Umbilical cord (tissue), 2 donors: ENCODE data around the gene CDH13. TPM values are rescaled to one million over a fixed set of nuclear protein-coding genes. Genes with fewer than 3 reads are reported as not detected.

Experiments used
- DNase-seq: peaks from one replicate; pipeline ENCODE4 v3.0.0-alpha.2; 2015; ENCODE audit warnings: low spot score
- total RNA-seq: library from RNA; depleted of rRNA; stranded (reverse); fragments of >200 nt; gene quantifications from one replicate; pipeline ENCODE4 v1.2.3, GENCODE V29; 2014; ENCODE audit warnings: low replicate concordance; ENCODE audit not compliant: insufficient read depth

The CDH13 gene
- total RNA-seq, 1 donor from 2014 or later: 6.7 TPM

DNA sequence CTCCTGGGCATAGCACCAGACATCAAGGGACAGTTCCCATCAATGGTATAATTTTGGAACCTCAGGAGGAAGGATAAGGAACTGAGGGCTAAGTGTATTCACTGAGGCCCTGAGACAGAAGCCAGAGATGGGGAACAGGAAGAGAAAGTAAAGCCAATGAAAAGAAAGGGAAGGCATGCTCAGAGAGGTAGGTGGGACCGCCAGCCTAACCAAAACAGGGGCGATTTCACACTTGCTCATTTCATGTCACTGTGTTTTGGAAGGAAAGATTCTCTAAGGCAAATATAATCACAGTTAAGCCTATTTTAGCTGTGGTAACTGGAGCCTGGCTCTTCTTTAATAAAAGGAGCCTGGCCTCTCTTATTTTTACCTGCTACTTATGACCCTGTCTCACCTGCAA lies 411.1 kb downstream of the CDH13 start:
- no peak for DNase-seq

DNA sequence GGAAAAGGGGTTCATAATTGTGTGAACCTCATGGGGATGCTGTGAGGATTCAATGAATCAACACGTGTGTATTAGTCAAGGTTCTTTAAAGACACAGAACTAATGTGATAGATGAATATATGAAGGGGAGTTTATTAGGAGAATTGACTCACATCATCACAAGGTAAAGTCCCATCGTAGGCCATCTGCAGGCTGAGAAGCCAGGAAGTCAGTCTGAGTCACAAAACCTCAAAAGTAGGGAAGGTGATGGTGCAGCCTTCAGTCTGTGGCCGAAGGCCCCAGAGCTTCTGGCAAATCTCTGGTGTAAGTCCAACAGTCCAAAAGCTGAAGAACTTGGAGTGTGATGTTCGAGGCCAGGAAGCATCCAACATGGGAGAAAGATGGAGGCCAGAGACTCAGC lies 413.4 kb downstream of the CDH13 start:
- DNase-seq: no peak

DNA sequence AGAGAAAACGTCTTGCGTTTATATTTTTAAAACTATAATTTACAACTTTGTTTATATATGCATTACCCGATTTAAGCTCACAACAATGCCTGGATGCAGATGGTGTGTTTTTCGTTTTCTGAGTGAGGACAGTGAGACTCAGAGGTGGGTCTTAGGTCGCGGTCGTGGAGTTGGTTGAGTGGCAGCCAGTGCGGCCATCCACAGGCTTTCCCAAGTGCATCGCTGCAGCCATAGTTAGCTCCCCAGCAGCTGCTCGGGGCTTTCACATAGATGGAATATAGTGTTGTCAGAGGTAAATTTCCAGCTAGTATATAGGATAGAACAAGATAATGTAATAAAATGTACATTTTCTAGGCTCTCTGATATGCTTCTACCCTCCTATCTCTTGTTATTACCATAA lies 417.8 kb downstream of the CDH13 start:
- DNase-seq: no peak

DNA sequence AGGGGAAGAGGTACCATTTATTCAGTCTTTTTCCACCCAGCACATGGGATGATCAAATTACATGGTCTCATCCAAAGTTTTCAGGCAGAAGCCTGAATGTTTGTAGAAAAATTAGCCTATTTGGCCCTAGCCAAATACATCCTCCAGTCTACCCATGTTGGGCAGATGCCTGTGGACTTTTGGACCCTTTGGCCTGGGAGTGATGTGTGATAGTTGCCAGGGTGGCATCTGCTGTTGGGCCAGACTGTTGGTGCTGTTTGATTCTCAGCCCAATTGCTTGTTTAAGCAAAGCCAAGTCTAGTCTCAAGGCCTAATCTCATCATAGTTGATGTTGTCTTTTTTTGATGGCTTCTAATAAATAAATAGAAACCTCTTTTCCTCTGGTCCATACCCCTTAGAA lies 419.0 kb downstream of the CDH13 start:
- no peak for DNase-seq

DNA sequence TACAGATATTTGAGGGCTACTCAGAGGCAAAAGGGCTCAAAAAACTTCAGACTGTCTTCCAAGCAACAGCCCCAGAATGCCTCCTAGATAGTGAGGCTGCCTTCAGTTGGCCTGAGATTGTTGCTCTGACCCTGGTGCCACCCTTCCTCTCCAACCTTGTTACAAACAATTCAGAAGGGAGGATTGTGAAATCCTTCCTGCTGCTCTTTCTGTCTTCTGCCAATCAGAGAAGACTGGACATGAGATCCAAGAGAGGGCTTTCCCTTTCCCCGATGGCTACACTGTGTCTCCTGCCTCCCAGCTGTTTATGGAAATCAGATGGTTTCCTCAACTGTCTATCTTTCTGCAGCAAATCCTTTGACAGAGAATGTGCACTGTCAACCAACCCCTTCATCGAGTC lies 419.9 kb downstream of the CDH13 start:
- no peak for DNase-seq

DNA sequence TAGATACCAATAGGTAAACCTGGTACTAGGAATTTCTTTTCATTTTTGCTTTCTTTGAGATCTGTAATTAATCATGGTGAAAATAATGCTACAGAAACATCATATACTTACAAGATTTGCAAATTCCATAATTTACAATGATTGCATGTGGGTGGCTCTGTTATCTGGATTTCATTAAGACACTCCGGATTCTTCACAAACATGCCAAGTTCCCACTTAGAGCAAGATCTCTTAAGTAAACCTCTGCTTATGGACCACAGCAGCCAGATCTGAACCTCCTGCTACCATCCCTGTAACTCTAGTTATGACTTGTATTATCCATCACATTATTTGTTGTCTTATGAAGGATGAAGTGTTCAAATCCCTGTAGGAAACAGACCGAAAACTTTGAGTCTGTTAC lies 424.7 kb downstream of the CDH13 start:
- no peak for DNase-seq

DNA sequence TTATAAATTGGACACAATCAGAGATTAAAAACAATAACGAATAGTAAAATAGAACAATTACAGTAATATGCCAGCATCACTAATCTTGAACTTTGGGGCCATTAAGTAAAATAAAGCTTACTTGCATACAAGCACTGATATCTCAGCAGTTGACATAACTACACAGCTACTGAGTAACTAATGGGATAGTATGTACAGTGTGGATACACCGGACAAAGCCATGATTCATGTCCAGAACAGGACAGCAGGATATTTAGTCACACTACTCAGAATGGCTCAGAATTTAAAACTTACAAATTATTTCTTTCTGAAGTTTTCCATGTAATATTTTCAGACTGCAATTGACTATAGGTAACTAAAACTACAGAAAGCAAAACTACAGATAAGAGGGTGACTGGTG lies 427.5 kb downstream of the CDH13 start:
- DNase-seq: no peak

DNA sequence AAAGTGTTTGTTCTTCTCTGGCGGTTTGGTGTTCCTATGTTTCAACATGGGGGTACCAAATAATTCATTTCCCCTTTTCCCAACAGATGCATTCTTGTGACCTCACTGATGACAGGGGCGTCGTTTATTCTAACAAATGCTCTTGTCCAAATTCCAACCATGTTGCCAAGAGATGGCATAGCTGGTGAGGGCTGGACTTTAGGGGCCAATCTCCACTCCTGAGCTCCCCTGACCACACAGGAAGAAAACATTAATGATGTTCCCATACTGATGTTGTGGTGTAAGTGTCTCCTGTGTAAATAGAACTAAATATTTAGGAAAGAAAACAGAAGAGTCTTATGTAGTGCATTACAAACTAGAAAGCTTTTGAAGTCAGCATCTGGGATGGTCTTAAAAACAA lies 431.6 kb downstream of the CDH13 start:
- DNase-seq: no peak

DNA sequence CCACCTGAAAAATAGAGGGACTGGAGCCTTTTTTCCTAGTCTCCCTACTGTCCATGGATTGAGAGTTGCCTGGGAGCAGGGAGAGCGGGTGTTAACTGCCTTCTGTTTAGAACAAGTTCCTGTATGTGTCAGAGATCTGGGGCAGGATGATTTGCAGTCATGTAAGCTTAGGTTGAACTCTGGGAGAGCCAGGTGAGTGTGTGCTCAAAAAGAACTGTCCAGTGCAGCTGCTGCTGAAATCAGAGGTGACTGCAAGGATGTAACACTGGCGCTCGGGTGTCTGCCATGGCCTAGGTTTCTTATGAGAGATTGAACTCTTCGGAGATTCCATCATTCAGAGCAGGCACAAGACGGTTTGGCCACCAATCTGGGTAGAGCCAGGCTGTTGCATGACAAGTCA lies 432.5 kb downstream of the CDH13 start:
- no peak for DNase-seq

DNA sequence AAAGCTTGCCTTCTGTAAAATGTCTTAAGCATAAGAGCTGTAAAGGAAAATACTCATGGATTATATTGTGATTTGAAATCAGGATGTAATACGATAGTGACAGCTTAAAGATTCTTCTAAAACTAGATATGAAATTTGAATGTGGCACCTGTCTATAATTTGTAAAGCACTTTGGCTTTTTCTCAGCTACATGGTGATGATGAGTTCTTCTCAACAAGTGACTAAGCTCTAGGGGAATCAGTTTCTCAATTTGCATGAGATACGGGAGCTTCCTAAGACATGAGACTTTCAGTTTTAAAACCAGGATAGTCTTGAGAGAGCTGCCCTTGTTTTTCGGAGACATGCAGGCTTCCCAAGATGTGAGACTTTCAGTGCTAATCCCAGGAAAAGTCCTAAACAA lies 439.2 kb downstream of the CDH13 start:
- no peak for DNase-seq

DNA sequence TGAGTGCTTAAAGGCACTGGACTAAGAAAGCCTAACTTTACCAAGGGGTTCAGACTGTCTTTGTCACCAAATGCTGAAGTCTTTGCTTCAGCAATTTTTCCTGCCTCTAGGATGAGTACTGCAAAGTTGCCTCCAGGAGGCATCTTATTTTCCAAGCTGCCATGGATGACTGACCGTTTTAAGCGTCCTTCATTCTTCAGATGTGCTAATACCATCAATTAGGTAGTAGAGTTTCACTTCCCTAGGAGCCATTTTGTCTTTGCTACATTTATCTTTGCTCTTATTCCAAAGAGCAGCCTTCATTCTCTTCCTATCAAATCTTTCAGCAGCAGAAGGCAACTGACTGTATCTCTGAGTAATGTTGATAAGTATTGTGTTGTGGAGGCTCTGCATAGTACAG lies 440.1 kb downstream of the CDH13 start:
- DNase-seq: no peak

DNA sequence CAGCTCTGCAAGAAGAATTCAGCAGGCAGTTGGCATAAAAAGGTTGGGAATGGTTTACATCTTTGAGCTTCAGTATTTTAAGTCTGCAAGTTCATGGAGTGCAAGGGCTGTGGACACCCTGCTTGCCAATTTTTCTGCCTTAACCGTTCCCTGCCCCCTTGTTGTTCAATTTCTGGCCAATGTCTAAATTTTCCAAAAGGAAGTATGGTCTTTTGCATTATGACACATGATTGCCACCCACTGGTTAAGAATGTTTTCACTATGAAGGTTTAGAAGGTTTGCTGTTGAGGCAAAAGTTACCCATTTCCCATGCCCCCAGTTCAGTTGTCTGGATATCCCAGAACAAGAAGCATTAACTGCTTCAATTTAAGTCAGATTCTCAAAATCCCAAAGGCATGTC lies 441.9 kb downstream of the CDH13 start:
- DNase-seq: no peak

DNA sequence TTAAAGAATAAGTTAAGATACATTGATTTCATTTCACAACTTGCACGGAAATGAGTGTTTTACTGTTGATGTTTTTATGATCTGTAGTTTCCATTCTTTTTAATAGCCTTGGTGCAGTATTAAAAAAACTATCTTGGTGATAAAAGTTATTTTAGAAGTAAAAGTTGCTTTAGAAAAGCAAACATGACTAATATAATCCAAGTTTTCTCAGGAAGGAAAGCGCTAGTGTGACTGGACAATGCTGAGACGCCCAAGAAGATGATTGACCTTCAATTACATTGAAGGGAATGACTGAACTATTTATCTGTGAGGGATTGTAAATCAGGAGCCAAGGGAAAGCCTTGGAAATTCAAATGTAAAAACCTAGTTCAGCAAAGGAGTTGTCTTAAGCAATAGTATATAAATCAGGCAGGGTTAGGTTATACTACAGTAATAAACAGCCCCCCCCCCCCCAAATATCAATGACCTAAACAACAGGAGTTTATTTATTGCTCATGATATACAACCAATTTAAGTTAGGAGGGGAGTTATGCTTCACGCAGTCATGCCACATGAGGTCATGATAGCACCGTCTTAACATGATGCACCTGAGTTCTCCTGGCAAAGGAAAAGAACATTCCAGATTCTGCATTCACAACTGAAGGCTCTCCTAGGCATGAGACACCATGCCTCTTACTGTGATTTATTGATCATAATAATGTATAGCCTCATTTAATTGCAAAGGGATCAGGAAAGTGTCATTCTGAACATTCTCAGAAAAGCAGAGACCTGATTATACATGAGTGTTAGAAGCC lies 443.8 kb downstream of the CDH13 start:
- no peak for DNase-seq

DNA sequence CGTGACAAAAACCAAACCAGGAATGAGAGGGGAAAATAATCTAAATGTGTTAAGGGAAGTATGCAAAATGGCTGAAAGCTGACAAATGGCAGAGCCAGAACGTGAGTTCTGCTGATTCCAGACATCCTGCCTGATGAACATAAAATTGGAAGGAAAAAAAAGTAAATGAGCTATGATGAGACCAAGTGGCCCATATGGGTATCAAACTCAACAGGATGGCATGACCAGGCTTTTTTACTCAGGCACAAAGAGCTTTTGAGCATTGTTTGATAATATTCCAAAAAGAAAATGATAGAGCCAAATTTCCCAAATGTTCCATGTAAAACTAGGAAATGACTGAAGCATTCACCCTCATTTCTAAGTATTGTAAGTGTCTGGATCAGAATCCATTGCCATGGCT lies 449.2 kb downstream of the CDH13 start:
- DNase-seq: no peak

DNA sequence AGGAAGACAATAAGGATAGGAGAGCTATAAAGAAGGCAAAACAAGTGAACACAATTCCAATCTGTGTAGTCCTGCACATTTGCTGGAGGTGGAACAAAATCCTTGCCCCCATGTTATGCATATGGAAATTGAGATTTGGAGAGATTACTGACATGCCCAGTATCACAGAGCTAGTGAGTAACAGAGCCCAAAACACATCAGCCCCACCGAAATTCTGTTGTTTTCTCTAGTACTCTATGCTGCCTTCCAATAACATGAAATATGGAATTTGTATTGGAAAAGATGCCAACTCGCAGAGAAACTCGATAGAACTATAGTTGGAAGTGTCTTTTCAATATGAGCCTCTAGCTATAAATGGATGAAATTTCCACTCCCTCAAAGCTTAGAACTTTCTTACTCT lies 456.6 kb downstream of the CDH13 start:
- no peak for DNase-seq

DNA sequence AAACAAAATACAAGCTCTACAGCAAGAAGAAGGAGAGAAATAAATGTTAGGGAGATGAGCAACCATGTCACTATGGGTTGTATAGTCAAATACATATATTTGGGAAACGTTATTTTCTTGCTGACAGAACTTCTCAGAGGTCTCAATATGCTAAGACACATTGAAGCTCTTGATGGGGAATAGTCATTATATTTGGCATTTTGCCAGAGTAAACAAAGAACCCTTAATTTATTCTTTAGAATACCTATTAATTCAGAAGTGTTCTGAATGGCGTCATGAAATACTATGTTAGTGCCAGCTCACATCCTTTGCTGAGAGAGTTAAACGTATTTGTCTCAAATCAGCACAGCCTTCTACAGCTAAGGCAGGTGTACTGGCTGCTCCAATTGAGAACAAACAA lies 458.9 kb downstream of the CDH13 start:
- DNase-seq: no peak

DNA sequence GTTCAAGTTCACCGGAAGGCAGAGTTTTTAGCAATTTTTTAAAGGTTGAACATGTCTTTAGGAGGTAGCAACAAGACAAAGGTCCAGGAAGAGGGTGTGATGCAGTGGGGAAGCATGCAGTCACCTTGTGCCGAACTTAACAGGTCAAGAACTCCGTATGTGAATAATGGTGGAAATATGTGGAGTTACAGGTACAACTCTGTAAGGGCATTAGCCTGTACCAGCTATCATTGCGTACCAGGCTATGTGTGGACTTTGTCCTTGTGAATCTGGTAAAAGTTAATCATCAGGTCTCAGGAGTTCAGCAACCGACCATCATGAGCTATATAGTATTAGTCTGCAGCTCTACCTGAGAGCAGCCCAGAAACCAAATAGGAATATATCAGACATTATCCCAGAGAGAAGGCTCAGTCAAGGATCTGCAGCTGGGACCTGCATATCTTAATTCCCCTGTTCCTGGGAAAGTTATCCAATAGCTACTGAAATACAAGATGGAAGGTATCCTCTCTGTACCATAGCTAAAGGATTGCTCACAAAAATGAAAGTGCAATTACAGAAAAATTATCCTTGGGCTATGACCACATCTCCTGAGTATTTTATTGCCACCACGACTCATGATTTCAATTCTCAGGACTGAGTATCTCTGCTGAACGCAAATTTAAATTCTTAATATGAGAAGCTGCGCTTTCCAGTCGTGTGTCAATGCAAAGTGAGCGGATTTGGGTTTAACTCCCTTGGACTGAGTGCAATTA lies 469.3 kb downstream of the CDH13 start:
- DNase-seq: no peak

DNA sequence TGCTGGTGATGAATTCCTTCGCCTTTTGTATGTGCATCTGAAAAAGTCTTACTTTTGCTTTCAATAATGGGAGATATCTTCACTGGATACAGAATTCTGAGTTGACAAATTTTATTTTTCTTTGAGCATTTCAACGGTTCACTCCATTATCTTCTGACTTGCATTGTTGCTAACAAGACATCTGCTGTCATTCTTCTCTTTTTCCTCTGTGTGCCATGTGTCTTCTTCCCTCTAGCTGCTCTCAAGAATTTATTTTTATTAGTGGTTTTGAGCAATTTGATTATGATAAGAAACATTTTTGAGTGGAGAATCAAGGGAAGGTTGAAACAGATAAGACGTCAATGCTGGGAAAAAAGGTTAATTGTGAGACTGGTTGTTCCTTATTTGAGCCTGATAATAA lies 471.8 kb downstream of the CDH13 start:
- no peak for DNase-seq

DNA sequence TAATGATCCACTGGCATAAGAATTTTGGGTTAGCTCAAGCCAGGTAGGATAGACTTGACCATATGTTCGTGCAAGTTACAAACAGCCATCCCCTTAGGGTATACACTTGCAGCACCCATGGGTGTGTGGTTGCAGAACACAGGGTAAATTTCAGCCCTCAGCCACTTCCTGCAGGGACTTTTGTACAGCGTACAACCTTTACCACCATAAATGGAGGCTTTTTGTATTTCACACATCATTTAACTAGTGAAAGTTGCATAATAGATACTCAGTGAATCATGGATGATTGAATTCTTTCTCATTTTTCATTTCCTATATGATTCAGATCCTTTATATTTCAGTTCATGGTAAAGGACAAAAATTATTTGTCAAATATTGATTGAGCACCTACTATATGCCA lies 473.9 kb downstream of the CDH13 start:
- DNase-seq: no peak

DNA sequence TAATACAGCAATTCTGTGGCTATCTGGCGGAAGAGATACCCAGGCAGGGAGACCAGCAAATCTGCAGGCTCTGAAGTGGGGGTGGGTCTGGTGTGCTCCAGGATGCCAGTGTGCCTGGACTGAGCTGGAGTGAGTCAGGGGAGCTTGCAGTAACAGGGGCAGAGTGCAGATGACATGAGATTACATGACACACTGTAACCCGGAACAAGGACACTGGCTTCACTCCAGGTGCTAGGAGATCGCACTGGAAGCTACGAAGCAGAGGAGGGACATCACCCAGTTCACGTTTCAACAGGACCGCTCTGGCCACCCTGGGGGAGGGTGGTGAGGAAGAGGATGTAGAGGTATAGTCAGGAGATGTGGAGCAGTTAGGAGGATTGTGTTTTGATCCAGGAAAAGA lies 475.6 kb downstream of the CDH13 start:
- DNase-seq: no peak

DNA sequence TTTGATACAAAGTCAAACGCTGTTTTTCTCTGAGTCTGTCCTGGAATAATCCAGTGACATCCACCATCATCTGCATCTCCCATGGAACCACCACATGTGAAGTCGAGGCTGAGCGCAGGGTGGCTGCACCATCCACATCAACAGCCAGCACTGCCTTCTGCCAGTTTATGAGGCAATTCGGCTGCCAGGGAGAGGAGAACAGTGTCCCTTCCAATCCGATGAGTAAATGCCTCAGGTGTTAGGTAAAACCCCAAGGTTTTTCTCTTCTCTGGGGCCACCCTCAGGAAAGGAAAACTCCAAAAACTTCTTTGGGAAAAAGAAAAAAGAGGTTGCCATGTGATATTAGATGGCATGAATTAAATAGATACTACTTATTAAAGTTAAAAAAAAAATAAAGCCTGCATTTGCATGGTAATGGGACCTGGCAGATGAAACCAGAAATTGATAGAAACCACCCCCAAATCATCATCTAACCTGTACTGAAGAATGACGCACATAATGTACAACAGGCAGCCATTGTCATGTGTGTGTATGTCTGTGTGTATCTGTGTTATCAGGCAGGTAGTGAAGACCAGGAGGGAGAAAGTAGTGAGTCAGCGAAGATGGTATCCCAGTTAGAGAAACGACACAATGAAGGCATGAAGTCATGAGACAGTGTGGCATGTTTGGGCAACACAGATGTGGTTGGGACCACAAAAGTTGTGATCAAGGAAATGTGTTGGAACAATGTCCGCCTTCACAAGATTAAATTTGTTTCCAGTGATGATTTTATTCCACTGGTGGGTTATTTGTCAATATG lies 478.7 kb downstream of the CDH13 start:
- no peak for DNase-seq

DNA sequence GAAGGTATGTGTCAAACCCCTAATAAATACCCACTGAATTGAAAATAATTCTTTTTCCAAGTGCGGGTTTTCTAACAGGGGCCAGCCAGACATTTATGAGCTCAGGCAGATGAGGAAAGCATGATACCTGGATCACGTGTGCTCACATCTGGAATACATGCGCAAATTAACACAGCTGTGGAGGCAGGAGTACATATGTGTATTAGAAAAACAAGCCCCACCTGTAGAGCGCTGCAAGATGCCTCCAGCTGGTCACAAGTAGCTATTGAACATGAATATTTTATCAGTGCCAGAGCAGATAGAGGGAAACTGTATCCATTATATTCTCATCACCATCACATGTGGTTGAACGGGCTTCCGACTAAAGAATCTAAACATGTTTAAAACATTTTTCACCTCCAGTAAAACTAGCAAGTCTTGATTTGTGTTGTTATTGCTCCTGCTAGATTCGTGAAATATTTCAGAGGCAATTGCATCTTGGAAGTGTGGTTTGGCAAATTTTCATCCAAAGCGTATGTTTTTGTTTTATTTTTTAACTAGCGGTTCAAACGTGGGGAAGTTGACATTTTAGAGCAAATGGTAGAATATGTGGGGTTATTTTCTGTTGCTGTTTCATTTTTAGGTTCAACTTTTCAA lies 482.8 kb downstream of the CDH13 start:
- DNase-seq: no peak
